ENCODE data around the gene PLK2.

Gene PLK2

GRCh38 chr5:58437661-58438060, 22.2 kb downstream of the PLK2 start:
- H3K27ac ChIP-seq = no peak overlapping the region
- TF ChIP-seq ZFX (IDR thresholded peaks at IDR 0.05; ENCODE audit: borderline replicate concordance) = no peak
- TF ChIP-seq CTCF (IDR thresholded peaks at IDR 0.05) = no peak

DNA sequence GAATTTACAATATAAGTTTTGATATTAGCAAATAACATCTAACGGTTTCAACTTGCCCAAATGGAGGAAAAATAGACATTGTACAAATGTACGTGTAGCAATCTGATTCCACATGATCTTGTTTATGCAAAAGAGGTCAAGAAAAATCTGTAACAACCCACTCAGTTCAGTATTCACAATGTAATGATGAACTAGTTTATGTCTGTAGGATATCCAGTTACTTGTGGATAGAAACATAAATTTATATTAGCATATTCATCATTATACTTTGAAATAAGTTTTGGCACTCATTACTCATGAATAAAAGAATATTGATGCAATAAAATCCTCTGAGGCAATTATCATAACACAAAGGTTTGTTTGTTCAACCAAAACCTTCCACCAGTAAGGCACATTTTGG, 28.1 kb downstream of the PLK2 start:
- H3K27ac ChIP-seq = no peak overlapping the region
- TF ChIP-seq ZFX (IDR thresholded peaks at IDR 0.05; ENCODE audit: borderline replicate concordance) (no peak), CTCF (IDR thresholded peaks at IDR 0.05) (no peak)

DNA sequence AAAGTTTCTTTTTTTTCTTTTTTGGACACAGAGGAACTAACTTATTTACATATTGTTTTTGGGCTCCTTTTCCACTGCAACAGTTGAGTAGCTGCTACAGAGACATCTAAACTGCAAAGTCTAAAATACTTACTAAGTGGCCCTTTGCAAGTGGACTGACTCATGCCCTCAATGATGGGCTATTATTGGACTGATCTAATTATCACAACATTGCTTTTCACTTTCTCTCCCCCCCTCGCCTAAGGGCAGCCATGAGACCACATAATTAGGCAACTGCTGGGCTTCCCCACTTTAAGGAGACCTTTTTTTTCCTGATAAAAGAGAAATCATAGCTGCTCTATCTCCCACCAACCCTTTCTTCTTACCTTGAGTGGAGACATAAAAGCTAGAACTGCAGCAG, 47.0 kb downstream of the PLK2 start:
- TF ChIP-seq ZFX (IDR thresholded peaks at IDR 0.05; ENCODE audit: borderline replicate concordance) = no peak
- no peak for TF ChIP-seq CTCF (IDR thresholded peaks at IDR 0.05)
- no peak overlapping the region for H3K27ac ChIP-seq

- TF ChIP-seq CTCF (IDR thresholded peaks at IDR 0.05) (no peak), ZFX (IDR thresholded peaks at IDR 0.05; ENCODE audit: borderline replicate concordance) (no peak)
- no peak overlapping the region for H3K27ac ChIP-seq
Measured at GRCh38 chr5:58412081-58412480, 47.8 kb downstream of the PLK2 start.

GRCh38 chr5:58411372-58411771, 48.5 kb downstream of the PLK2 start:
- H3K27ac ChIP-seq = no peak overlapping the region
- TF ChIP-seq CTCF (IDR thresholded peaks at IDR 0.05) (no peak), ZFX (IDR thresholded peaks at IDR 0.05; ENCODE audit: borderline replicate concordance) (no peak)

GRCh38 chr5:58410441-58410840, 49.4 kb downstream of the PLK2 start:
- H3K27ac ChIP-seq = no peak overlapping the region
- no peak for TF ChIP-seq ZFX (IDR thresholded peaks at IDR 0.05; ENCODE audit: borderline replicate concordance)

- TF ChIP-seq ZFX (IDR thresholded peaks at IDR 0.05; ENCODE audit: borderline replicate concordance) = no peak
- TF ChIP-seq CTCF (IDR thresholded peaks at IDR 0.05) = no peak
- H3K27ac ChIP-seq = no peak overlapping the region
Measured at GRCh38 chr5:58407042-58407719, 52.7 kb downstream of the PLK2 start.

DNA sequence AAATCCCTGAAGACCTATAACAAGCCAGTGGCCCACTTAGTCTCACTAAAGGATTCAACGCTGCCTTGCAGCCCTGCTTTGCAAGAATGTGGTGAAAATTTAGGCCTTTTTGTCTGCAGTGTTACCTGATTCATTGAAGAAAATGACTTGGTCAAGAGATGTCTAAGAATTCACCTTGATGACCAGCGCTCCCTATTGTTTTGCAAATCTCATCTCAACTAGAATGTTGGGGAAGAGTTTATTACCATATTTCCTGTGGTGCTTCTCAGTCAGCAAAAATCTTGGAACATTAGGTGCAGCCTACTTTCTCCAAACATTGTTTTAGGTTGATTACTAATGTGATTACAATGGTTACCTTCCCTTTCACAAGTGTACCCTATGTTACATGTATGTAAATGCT, 53.5 kb downstream of the PLK2 start:
- no peak for TF ChIP-seq ZFX (IDR thresholded peaks at IDR 0.05; ENCODE audit: borderline replicate concordance)
- no peak for TF ChIP-seq CTCF (IDR thresholded peaks at IDR 0.05)
- H3K27ac ChIP-seq = no peak overlapping the region
